ENCODE data around the gene AOPEP.

Gene AOPEP

DNA sequence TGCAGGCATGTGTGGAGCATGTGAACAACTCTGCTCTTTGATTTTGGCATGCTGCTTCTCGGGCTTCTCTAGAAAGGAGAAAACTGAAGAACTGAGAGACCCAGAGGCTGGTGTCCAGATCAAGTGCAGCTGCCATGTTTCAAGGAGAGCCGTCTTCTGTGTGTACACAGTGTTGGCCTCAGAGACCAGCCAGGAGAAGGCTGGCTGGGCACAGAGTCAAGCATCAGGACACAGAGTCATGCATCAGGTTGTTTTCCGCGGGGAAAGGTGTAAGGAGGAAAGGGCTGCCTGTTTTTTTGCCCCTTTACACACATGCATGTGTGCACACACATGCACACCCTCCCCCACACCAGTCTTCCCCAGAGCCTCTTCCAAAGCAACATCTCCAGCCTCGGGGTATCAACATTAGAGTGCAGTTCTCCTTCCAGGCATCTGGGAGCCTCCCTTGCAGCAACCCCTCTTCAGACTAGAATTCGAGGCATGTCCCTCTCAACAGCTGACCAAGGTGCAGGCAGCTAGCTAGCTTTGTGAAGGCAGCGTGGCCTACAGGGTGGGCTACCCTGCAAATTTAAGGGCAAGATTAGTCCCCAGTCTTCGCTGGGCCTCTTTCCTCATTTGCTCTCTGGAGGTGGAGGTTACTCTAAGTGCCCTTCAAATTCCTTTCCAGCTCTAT, 180.9 kb downstream of the AOPEP start:
- DNase-seq: no peak

DNA sequence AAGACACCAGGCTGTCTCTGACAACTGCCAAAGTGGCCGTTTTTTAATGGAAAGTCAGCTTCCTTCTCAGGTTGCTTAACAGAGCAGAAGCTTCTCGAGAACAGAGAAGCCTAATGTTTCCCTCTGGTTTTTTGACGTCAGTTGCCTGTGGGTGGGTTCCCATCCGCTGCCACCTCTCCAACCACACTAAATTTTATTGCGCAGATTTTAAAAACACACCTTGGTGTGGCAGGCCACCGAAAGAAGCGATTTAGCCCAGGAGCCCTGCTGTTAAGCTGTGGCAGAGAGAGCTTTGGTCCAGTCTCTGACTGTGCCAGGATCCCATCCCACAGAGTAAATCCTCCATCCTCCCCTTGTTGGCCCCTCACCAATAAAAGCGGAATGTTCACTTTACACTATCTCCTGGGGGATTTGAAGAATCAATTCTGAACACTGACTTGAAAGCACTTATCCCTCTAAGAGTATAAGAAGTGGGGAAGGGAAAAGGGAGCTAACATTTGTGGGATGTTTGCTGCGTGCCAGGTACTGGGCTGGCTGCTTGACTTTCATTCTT, 181.6 kb downstream of the AOPEP start:
- no peak for DNase-seq

DNA sequence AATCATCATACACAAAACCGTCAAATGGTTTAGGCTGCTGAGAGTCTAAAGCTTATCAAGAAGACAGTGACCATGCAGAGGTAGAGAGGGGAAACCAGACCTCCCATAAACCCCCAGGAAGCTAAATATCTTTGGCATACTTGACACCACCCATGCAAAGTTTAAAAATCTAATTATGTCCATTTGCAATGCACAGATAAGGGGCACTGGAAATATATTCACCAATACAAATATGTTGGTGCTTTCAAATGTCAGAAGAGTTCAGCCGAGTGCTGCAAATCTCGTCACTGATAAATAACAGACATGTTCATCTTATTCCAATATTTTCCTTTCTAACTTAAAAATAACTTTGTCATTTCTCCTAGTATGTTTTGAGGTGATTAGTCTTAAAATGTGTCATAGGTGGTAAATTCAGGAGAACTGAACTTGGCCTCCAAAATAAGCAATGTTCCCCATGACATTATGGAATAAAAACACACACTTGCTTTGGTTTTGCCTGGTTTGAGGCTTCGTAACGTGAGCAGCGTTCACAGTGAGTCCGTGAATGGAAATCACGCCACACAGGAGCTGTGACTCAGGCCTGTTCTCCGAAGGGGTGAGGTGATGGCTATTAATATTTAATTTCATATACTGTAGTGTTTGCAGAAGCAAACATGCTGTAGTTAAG, 182.2 kb downstream of the AOPEP start:
- no peak for DNase-seq

DNA sequence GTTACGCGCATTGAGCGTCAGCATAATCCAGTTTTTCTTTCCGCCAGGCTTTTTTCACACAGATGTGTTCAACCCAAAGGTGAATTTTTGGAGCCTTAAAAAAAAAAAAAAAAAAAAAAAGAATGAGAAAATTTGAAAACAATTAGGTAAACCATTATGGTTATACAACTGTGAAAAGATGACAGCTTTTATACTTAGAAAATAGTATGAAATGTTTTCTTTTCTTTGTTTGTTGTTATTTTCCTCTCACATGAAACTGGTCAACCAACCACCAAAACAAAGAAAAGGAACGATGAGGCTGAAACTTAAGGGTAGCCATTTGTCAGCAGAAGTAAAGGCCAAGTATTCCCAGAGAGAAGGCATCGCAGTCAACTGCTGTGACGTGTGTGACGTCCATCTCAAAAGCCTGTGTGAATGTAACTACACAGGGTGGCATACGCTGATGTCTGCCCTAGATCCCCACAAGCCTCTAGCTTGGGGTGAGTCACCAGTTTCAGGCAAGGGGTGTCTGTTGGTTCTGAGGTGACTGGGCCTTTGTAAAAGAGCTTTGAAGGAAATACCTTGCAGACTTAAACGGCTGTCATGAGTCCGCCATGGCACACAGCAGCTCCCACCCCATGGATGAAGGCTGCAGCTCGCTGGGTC, 182.9 kb downstream of the AOPEP start:
- DNase-seq: peak in 1 of 2 donors; percentile 17

DNA sequence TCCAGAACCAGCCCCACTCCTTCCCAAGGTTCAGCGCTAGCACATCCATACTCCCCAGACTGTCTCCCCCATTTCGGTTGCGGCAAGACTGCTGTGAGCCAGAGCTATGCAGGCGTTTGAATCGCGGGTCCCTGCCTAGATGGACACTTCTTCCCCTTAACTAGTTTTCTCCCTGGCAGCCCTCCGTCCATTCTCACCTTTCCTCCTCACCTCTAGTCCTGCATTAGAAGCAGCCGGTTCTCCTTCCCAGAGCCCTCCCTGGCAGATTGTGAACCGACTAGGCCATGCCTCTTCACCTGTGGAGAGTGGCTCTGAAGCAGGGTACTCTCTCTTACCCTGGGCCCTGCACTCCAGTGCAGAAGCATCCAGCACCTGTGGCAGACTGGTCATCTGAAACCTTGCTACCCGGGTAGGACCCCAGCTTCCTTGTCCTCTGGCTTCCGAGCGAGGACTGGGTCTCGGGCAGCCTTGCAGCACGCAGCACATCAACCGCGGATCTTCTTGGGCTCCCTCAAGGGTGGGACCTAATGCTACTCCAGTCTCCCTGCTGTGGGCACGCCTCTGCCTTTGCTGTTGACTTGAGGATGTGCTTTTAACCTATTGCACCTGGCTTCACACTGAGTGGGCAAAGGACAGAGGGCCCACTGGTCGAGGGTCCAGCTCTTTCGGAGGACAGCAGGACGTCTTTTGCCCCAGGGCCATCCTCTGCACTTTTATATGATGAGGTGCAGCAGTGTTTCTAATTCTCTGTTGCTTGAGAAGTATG, 183.6 kb downstream of the AOPEP start:
- DNase-seq: no peak

DNA sequence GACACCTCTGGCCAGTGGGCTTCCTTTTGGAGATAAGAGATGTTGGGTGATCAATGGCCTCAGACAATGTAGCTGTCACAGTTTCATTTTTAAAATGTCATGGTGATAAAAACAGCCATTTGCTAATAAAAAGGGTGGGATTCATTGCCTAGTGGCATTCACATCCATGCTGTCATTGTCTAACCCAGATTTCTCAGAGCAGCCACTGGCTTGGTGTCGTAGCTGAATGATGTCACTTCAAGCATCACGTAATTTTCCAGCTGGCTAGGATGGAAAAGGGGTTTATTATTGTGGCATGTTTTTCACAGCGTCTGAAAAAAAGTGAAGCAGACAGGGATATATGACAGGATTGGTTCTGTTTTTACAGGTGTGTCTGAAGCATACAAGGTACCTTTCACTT, 184.7 kb downstream of the AOPEP start:
- no peak for DNase-seq

DNA sequence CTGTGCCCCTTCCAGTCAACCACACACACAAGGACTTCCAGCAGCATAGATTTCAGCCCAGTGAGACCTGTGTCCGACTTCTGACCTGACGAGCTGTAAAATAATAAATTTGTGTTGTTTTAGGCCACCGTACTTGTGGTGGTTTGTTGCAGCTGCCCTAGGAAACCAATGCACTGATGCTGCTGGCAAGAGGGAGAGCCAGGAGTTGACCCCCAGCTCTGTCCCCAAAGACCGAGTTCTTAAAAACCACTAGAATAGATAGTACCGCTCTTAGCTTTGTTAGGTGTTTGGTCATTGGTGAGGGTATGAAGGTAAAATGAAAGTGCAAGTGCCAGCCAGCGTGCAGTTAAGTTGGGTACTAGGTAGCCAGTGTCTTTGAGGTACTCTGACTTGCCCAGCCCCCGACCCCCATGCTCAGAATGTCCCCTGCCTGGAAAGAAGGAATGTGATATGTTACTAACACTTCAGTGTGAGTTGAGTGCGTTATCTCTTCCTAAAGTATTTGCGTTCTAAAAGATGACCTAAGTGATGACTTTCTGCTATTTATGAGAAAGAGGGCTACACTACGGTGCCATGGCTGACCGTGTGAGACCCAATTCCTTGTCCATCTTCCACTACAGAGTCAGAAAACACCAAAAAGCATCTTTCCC, 185.6 kb downstream of the AOPEP start:
- no peak for DNase-seq

DNA sequence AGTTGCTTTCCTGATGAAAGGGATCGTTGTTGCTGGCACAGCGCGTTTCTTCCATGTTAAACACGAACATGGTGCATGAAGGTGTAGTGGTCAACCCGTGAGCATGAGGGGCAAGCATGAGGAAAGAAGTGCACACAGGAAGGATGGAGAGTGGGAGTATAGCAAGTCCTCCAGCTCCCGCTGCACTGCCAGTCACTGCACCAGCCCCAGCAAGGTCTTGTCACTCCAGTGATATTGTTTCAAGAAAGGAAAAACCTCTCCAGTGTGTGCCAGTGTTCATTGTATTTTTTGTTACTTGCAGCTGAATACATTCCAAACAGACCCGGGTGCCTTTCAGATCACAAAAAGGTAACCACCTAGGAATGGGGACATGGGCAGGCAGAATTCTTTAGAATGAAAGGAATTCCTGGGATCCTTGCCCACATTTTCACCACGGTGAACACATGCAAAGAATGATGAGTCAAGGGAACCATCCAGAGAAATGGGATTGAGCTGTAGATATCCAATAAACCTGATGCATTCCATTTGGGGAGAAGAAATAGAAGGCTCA, 186.3 kb downstream of the AOPEP start:
- no peak for DNase-seq

DNA sequence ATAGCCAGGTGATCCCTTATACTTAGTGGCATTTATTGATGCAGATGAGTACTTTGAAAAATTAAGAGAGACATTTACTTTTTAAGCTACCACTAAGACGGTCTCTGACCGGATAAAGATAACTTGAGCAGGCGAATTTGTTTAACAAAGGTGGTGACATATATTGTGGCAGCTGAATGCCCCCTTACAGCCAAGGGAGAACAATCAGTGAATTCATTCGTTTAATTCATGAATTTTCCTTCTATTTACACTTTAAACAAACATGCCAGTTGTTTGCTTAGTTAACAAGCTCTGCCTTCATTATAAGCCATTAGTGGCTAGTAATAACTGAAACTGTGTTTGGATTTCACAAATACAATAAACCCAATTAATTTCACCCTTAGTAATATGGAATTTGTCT, 187.1 kb downstream of the AOPEP start:
- DNase-seq: no peak

DNA sequence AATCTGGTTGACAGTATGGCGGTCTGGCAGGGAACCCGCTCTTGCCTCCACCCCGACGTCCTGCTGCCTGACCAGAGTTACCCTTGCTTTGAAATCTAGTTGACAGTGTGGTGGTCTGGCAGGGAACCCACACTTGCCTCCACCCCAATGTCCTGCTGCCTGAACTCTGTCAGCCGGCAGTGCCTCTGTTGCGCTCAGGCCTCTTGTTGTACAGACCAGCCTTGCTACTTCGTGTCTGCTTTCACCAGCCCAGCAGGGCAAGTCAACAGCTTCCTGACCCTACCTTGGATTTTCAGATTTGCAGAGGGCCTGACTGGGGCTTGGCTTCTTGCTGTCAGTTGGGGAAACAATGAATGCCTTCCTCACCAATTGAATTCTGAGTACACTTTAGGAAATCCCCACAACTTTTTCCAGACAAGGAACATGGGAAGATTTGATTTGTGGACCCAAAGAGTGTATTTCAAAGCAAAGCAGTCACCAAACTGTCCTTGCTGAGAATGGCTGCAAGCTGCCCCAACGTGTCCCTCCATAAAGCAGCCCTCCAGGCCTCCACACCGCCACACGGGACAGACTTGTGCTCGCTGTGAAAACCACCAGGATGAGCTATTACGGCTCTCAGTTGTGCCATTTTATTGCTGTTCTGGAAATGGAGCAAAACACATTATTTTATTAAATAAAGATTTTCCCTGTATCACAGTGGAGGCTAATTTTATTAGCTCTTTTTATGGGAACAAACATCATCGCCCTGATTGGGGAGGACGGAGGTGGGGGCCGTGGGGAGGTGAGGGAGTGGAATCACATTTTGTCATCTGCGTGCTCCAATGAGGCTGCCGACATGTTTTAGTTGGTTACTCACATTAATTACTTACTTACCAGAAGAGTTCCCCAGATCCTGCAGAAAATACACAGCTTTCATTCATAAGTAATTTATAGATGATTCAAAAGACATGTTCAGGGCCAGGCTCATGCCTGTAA, 189.3 kb downstream of the AOPEP start:
- no peak for DNase-seq

DNA sequence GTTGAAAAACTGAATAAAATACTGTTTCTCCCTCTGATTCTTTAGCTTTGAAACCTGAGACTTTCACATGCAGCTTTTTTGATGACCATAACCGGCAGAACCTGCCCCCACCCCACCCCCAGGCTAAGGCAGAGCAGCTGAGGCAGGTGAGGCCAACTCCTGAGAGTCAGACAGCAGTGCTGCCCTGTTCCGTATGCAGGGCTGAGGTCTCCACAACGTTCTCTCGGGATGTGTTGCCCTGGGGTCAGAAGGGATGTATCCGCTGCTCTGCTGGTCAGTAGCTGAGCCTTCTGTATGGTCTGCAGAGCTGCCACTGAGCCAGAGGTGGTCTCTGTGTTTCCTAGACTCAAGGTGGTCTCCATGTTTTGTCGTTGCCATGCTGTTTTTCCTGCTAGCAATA, 190.5 kb downstream of the AOPEP start:
- no peak for DNase-seq

DNA sequence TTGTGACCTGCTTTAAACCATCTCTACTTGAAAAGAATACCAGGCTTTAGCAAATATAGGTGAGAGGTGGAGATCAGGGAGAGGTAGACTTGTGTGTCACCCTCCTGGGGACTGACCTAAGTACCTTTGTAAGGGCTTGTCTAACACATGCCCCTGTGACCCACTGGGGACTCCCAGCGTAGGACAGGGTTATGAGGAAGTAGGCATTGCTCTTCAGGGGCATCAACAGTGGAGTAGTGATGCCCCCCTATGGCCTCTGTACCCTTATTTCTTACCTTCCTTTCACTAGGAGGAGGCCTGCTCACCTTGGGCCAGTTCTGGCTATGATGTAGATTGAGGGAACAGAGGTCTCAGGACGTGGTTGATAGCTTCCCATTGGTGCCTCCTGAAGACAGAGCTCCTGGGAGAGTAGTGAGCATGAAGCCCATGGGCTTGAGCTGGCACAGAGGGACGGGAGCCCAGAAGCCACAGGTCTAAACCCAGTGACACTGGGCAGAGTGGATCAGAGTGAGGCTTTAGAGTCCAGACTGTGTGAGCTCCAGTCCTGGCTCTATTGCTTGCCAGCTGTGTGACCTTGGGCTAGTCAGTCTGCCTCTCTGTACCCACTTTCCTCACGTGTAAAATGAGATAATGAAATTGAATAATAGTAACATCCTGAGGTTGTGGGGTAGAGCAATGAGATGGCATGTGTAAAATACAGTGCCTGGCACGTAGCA, 191.7 kb downstream of the AOPEP start:
- no peak for DNase-seq

DNA sequence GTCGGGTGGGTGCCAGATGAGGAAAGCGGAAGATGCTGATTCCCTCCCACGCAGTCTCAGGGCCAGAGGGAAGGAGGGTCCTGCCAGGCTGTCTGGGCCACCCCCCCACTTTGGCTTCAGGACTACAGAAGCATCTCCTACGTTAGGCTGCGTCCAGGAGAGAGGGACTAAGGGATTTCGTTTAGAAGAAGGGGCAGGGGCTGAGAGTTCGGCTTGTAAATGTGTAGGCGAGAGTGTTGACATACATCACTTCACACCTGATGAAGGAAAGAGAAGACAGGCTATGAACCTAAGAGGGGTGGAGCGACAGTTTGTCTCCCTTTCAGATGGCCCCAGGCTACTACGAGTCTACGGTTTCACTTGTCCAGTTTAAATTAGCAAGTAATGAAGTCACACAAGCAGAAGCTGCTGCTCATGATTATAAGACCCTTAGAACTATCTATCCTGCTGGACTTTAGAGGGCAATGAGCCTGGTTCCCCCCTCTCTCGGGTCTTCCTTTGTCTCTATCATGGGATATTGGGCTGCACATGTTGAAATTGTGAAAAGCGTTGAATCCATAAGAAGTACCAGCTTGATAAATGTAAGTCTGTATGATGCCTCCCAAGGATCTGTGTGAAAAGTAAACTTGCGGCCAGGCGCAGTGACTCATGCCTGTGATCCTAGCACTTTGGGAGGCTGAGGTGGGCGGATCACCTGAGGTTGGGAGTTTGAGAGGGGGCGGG, 193.0 kb downstream of the AOPEP start:
- no peak for DNase-seq

DNA sequence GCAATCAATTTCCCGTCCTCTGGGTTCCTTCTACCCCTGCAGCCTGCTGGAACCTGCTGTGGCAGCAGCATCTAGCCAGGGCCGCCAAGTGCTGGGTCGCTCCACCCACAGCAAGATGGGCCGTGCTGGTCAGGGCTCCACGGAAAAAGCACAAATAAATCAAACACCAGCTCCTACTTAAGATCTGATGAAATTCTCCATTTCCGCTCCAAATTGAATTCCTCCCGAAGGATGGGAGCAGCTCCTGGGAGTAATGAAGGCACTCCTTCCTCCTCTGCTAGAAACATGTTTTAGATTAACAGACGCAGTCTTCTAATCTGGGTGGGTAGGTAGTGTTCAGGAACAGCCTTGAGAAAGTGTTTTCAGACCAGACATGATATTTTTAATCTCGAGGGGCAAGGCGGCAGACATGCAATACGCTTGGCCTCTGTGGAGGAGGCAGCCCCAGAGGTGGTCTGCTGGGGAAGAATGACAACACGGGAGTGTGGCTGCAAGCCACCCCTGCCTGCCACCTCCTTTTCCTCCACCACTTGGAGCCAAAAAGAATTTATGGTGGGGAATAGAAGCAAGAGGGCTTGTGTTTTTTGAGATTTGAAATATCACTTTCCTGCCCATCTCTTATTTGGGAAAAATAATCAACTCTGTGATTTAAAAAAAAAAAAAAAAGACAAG, 194.1 kb downstream of the AOPEP start:
- DNase-seq: no peak

DNA sequence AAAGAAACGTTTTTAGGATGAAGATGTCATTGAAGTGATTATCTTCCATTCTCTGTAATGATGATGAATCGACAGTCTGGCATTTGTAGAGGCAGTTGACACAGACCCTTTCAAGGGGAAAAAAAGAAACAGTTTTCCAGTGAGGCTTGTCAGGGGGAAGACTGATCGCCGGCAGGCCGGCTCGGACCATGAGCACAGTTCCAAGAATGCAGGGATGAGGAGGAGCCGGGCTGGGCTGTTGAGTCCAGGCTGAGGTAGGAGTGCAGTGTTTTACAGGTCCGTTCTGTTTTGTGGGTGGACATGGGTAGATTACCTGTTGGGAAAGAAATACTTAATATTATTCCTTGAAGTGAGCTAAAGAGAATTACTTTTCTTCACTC, 194.6 kb downstream of the AOPEP start:
- no peak for DNase-seq

DNA sequence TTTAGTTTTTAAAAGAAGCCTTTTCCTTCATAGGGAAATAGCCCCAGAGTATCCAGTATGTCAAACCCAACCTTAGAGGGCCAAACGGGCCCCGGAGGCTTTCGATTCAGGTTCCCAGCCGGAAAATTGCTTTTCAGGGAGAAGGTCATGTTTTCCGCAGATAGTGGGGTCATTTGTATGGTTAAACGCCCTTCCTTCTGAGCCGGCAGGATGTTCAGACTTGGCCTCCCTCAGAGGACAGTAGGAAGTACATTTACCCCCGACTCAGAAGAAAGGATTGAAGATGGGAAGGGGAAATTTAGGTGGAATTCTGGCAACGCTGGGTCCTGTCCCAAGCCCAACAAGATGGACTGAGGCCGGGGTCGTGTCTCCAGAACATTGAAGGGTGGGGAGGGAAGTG, 195.2 kb downstream of the AOPEP start:
- DNase-seq: no peak

DNA sequence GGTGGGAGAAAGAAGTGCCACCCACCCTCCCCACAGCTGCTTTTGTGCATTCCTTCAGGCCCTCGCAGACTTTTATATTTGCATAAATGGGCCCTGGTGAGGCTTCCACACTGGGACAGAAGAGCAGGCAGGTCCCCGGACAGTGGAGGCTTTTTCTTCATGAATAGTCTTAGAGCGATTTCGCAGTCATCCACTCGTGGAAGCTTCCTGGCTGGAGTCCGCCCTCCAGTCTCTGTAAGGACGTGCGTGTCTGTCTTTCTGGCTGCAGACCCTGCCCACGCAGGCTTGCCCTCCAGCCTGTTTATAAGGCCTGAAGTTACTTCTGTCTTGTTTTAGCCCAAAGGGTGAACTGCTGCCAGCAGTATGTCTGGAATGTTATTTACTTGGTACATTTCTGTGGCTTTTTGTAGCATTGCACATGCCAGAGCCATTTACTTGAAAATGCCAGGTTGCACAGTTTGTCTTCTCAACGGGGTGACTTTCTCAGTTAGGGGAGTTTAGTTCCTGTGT, 195.7 kb downstream of the AOPEP start:
- no peak for DNase-seq

DNA sequence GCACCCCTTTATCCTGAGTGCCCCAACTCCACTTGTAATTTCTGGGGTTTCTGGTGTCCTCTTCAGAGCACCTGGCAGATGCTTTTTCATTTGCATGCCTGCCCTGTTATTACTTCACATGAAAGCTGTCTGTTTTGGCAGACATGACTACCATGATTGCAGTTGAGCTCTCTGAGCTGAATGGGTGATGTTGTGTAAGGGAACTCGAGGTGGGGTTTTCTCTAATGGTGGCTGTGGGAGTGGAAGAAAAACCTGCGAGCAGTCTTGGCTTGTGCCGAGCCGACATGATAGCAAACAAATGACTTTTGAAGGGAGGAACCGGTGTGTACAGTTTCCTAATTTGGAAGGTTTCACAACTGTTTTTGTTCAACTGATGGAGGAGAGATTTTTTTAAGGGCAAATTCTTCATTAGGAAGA, 196.2 kb downstream of the AOPEP start:
- no peak for DNase-seq
